ENCODE measurements around the gene ARHGEF2. TPM values are rescaled to one million over a fixed set of nuclear protein-coding genes. Genes with fewer than 3 reads are reported as not detected.

The ARHGEF2 gene
- total RNA-seq, 1 donor from 2014 or later = 57.1 TPM

DNA sequence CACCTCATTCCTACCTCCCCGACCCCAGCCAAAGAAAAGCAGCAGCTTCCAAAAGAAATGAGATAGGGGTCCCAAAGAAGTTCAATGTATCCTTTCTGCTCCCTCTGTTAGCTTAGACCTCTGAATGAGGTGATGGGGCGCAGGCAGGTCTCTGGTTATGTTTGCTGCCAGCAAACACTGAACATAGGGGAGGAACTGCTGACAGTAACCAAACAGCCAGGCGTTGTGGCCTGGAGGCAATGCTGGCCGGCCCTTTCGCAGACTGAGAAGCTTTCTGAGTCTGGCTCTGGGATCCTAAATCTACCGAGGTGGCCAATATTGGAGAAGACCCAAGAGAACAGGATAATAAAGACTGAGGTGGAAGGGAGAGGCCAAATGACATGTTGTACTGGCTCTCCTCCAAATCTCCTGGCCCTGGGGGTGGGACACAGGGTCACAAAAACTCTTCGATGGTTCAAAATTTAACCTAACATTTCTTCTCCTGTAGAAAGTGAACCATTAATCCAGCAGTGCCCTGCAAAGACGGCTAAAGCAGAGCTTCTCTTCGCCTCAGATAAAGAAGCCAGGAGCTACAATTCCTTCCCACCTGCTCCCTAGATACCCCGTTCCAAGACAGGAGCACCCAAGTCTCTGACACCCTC, 22.8 kb upstream of the ARHGEF2 start:
- Histone ChIP-seq H3K36me3 (ENCODE audit: control insufficient read depth, insufficient read depth, low read length) (no peaks in the 10 kb centered on the region), H3K27me3 (ENCODE audit: control insufficient read depth, insufficient read depth, low read length) (no peaks in the 10 kb centered on the region), H3K4me3 (ENCODE audit: low read depth, low read length) (no peak overlapping the region)
- FAIRE-seq = no peak
- no peak for DNase-seq (ENCODE audit: low read depth)
- TF ChIP-seq, protein P1, sequence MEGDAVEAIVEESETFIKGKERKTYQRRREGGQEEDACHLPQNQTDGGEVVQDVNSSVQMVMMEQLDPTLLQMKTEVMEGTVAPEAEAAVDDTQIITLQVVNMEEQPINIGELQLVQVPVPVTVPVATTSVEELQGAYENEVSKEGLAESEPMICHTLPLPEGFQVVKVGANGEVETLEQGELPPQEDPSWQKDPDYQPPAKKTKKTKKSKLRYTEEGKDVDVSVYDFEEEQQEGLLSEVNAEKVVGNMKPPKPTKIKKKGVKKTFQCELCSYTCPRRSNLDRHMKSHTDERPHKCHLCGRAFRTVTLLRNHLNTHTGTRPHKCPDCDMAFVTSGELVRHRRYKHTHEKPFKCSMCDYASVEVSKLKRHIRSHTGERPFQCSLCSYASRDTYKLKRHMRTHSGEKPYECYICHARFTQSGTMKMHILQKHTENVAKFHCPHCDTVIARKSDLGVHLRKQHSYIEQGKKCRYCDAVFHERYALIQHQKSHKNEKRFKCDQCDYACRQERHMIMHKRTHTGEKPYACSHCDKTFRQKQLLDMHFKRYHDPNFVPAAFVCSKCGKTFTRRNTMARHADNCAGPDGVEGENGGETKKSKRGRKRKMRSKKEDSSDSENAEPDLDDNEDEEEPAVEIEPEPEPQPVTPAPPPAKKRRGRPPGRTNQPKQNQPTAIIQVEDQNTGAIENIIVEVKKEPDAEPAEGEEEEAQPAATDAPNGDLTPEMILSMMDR (IDR thresholded peaks at IDR 0.05; ENCODE audit: insufficient read depth, low read length, severe bottlenecking) = no peak

DNA sequence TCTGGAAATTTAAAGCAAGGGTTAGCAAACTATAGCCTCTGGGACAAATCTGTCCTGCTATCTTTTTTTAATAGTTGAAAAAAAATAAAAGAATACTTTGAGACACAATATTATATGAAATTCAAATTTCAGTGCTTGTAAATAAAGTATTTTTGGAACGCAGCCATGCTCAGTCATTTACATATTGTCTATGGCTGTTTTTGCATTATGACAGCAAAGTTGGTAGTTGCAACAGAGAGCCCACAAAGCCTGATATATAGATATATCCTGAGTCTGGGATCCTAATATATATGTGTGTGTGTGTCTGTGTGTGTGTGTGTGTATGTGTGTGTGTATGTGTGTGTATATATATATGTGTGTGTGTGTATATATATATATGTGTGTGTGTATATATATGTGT, 21.6 kb upstream of the ARHGEF2 start:
- Histone ChIP-seq H3K27me3 (ENCODE audit: control insufficient read depth, insufficient read depth, low read length) (no peaks in the 10 kb centered on the region), H3K4me3 (ENCODE audit: low read depth, low read length) (no peak overlapping the region), H3K36me3 (ENCODE audit: control insufficient read depth, insufficient read depth, low read length) (no peaks in the 10 kb centered on the region)
- DNase-seq (ENCODE audit: low read depth) (no peak), FAIRE-seq (no peak)
- TF ChIP-seq, protein P1 (IDR thresholded peaks at IDR 0.05; ENCODE audit: insufficient read depth, low read length, severe bottlenecking) = no peak

DNA sequence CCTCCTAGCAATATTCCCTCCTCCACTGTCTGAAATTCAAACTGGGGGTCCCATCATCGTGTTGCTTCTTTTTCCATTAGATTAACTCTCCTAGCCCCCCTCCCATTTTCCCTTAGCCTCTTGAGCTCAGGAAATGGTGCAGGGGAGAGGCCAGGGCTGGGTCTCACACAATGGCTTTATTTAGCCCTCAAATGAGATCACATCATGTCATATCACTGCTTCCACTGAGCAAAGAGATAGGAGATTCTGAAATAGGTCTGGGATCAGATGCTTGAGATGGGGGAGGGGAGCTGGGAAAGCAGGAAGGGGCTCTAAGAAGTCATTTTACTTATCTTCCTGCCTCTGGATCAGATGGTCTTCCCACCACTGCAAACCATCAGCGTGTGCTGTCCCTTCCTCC, 17.8 kb upstream of the ARHGEF2 start:
- DNase-seq (ENCODE audit: low read depth) = no peak
- no peaks in the 10 kb centered on the region for H3K27me3 ChIP-seq (ENCODE audit: control insufficient read depth, insufficient read depth, low read length)
- no peaks in the 10 kb centered on the region for H3K36me3 ChIP-seq (ENCODE audit: control insufficient read depth, insufficient read depth, low read length)
- FAIRE-seq = no peak
- no peak overlapping the region for H3K4me3 ChIP-seq (ENCODE audit: low read depth, low read length)
- TF ChIP-seq, protein P1 (IDR thresholded peaks at IDR 0.05; ENCODE audit: insufficient read depth, low read length, severe bottlenecking) = no peak

DNA sequence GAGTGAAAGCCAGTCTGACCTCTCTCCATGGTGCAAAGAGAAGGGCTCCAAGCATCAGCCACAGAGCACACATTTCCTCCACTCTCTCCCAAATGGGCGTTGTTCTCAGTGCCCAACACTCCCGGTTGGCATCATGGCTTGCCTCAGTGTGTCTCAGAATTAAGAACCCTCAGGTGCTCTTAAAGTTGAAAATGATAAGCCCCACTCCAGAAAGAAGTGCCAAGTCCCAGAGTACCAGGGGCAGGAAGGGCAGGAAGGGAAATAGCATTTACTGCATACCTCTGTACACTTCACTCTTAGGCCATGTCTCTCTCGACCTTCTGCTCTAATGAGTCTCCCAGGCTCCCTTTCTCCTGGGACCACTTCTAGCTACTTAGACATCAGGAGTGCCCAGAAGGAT, 15.2 kb upstream of the ARHGEF2 start:
- DNase-seq (ENCODE audit: low read depth) (no peak), FAIRE-seq (no peak)
- Histone ChIP-seq H3K4me3 (ENCODE audit: low read depth, low read length) (no peak overlapping the region), H3K27me3 (ENCODE audit: control insufficient read depth, insufficient read depth, low read length) (no peaks in the 10 kb centered on the region), H3K36me3 (ENCODE audit: control insufficient read depth, insufficient read depth, low read length) (no peaks in the 10 kb centered on the region)
- TF ChIP-seq, protein P1 (IDR thresholded peaks at IDR 0.05; ENCODE audit: insufficient read depth, low read length, severe bottlenecking) = no peak

DNA sequence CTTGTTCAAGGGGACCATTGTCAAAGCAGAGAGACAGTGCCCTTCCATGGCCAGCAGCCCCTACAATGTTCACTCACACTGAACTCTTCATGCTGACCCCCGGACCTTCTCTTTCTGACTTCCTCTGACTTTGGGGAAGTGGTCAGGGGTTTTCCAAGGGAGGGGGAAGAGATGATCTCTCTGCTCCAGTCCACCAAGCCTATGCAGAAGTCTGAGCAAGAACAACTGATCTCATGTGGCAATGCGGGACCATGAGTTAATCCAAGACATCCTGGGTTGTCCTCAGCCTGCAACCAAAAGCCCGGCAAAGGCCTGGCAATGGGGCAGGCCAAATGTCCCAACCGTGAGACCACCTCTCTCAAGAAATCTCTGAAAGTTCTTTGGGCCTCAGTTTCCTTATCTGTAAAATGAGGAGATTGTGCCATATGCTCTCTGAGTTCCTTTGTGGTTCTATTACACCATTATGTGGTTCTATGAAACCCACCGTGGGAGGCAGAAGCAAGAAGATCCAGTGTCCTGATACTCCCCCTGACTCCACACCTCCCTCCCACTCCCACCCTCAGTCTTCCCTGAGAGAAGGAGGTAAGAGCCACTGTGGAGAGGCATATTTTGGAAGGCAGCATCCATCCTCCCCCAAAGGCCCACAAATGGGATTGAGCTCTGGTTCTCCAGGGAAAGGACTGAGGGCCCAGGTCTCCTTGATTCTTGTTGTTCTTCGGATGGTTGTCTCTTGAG, 11.8 kb upstream of the ARHGEF2 start:
- TF ChIP-seq, protein P1 (IDR thresholded peaks at IDR 0.05; ENCODE audit: insufficient read depth, low read length, severe bottlenecking) = no peak
- DNase-seq (ENCODE audit: low read depth) = no peak
- no peak overlapping the region for H3K4me3 ChIP-seq (ENCODE audit: low read depth, low read length)
- FAIRE-seq = no peak
- no peaks in the 10 kb centered on the region for H3K36me3 ChIP-seq (ENCODE audit: control insufficient read depth, insufficient read depth, low read length)
- H3K27me3 ChIP-seq (ENCODE audit: control insufficient read depth, insufficient read depth, low read length) = no peaks in the 10 kb centered on the region

Measured in bronchial epithelial cell (primary cell).